Panc1 (cell line): Measurements from ENCODE around the gene EVL.
"Not testable (repeated sequence)": the region's sequence is repeated elsewhere in the genome, so short reads cannot be mapped to it uniquely, and the experiment has no call there.

Experiments
- POLR2AphosphoS5 ChIP-seq: IDR thresholded peaks from 2 replicates; pipeline ENCODE4 v1.6.1; 2012; ENCODE audit warnings: mild to moderate bottlenecking, low read depth, low read length, moderate library complexity
- SIN3A ChIP-seq: IDR thresholded peaks from 2 replicates; pipeline ENCODE4 v1.6.1; 2012; ENCODE audit warnings: low read depth, mild to moderate bottlenecking, low read length, moderate library complexity, borderline replicate concordance; ENCODE audit not compliant: insufficient read depth
- TCF7L2 ChIP-seq: IDR thresholded peaks from 2 replicates; pipeline ENCODE4 v1.6.1; 2011; ENCODE audit warnings: mild to moderate bottlenecking, low read depth, low read length, inconsistent platforms
- TF ChIP-seq, protein P1 (sequence below): fragments of 450-650 bp; IDR thresholded peaks from 2 replicates; pipeline ENCODE4 v1.5.1; 2017; ENCODE audit warnings: mild to moderate bottlenecking

DNA sequence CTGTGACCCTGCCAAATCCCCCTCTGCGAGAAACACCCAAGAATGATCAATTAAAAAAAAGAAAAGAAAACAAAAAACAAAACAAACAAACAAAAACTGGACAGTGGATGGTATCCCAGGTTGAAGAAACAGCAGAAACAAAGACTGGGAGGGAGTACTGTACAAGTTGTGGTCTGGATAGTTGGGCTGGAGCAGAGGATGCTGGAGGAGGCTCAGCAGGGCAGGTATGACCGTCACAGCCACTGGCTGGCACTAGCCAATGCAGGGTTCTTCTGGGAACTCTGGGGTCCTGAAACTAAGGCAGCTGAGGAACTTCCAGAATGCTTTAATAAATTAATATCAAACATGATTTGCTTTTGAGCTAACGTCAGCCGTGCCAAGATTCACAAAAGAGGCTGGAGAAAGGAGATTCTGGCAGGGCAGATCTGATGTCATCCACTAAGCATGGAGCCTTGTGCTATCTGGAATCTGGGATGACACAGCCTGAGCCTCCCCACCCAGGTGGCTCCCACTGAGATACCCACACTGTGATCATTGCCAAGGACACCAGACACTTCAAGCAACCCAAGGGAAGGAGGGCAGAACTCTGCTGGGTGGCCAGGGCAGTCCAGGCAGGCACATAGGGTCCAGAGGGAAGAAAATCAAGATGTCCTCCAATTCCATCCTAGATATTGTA, 116.8 kb downstream of the EVL start:
- TF ChIP-seq, protein P1, sequence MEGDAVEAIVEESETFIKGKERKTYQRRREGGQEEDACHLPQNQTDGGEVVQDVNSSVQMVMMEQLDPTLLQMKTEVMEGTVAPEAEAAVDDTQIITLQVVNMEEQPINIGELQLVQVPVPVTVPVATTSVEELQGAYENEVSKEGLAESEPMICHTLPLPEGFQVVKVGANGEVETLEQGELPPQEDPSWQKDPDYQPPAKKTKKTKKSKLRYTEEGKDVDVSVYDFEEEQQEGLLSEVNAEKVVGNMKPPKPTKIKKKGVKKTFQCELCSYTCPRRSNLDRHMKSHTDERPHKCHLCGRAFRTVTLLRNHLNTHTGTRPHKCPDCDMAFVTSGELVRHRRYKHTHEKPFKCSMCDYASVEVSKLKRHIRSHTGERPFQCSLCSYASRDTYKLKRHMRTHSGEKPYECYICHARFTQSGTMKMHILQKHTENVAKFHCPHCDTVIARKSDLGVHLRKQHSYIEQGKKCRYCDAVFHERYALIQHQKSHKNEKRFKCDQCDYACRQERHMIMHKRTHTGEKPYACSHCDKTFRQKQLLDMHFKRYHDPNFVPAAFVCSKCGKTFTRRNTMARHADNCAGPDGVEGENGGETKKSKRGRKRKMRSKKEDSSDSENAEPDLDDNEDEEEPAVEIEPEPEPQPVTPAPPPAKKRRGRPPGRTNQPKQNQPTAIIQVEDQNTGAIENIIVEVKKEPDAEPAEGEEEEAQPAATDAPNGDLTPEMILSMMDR = not testable (repeated sequence)
- not testable (repeated sequence) for TF ChIP-seq SIN3A, POLR2AphosphoS5, TCF7L2
